ENCODE data around the gene APH1A. TPM values are rescaled to one million over a fixed set of nuclear protein-coding genes. Genes with fewer than 3 reads are reported as not detected.

Gene APH1A
- total and polyA plus RNA-seq, 10 of the 15 experiments (the other 5 are each of a cell fraction or from before 2014, with no cell fraction given), result 6.7 to 130 (median 87.7) TPM

GRCh38 chr1:150299716-150300115 is 30.9 kb upstream of the APH1A start:
- H3K4me1 ChIP-seq (ENCODE audit: control insufficient read depth, insufficient read depth, low read length), result no peaks in the 10 kb centered on the region
- in situ Hi-C loops (cut with MboI) (no loop called here), intact Hi-C loops (cut with micrococcal nuclease; ENCODE audit: unreplicated experiment) (no loop called here)
- H3K9me3 ChIP-seq (replicated peaks; ENCODE audit: control insufficient read depth, insufficient read depth, low read length), result no peaks in the 10 kb centered on the region
- peaks cover 0 to 5% of the 10 kb centered on the region in 2 experiments; a peak in 1 of 4 replicates for H3K36me3 ChIP-seq (ENCODE audit: control insufficient read depth in 2 of 2, insufficient read depth in 2 of 2, low read length in 1 of 2)
- no peak overlapping the region for H3K4me3 ChIP-seq
- SMC1A ChIA-PET (ENCODE audit: uncharacterized antibody, unreplicated experiment), result interaction anchor here (1.5 kb wide), 1 partner anchor 13 kb away, joined by 3 read pairs; no protein-coding TSS in a partner anchor
- H3K79me2 ChIP-seq (ENCODE audit: control insufficient read depth, insufficient read depth, low read length), result peaks cover 5% of the 10 kb centered on the region
- BruUV-seq (replicated peaks), result no TSS peak
- no peak overlapping the region for H2AFZ ChIP-seq (ENCODE audit: control insufficient read depth, low read depth, low read length)
- H4K20me1 ChIP-seq (ENCODE audit: control insufficient read depth, insufficient read depth), result no peaks in the 10 kb centered on the region
- H3K9ac ChIP-seq (ENCODE audit: control insufficient read depth, insufficient read depth, low read length), result no peak overlapping the region
- CTCF ChIA-PET, result no interaction called here
- DNase-seq (ENCODE audit: low read depth, low spot score) (no peak), ATAC-seq (no peak), FAIRE-seq (no peak)
- WGBS (ENCODE audit: insufficient coverage, insufficient replicate concordance, low lambda C conversion rate, missing lambda C conversion rate), result 80% methylated on average over 3 of the region's 3 CpGs
- no peak overlapping the region for H3K4me2 ChIP-seq (ENCODE audit: control insufficient read depth, insufficient read depth)
- H3K27me3 ChIP-seq (replicated peaks in 1 of 2; ENCODE audit: control insufficient read depth in 2 of 2, insufficient read depth in 2 of 2, low read length in 1 of 2), result no peaks in the 10 kb centered on the region
- POLR2A ChIA-PET, result no interaction called here
- TF ChIP-seq CBFB (IDR thresholded peaks at IDR 0.05; ENCODE audit: low read depth) (no peak), NFIC (IDR thresholded peaks at IDR 0.05; ENCODE audit: low read depth, low read length) (no peak), MTA2 (IDR thresholded peaks at IDR 0.05; ENCODE audit: low read depth) (no peak), ATF7 (IDR thresholded peaks at IDR 0.05; ENCODE audit: low read depth) (no peak), TARDBP (IDR thresholded peaks at IDR 0.05; ENCODE audit: borderline replicate concordance) (no peak), POLR2A (IDR thresholded peaks at IDR 0.05; ENCODE audit: low read depth, low read length) (no peak), SREBF1 (IDR thresholded peaks at IDR 0.05; ENCODE audit: low read length) (no peak), SKIL (IDR thresholded peaks at IDR 0.05; ENCODE audit: low read depth, poor library complexity, severe bottlenecking) (no peak), BMI1 (IDR thresholded peaks at IDR 0.05; ENCODE audit: borderline replicate concordance) (no peak)
- TF ChIP-seq, protein P1, sequence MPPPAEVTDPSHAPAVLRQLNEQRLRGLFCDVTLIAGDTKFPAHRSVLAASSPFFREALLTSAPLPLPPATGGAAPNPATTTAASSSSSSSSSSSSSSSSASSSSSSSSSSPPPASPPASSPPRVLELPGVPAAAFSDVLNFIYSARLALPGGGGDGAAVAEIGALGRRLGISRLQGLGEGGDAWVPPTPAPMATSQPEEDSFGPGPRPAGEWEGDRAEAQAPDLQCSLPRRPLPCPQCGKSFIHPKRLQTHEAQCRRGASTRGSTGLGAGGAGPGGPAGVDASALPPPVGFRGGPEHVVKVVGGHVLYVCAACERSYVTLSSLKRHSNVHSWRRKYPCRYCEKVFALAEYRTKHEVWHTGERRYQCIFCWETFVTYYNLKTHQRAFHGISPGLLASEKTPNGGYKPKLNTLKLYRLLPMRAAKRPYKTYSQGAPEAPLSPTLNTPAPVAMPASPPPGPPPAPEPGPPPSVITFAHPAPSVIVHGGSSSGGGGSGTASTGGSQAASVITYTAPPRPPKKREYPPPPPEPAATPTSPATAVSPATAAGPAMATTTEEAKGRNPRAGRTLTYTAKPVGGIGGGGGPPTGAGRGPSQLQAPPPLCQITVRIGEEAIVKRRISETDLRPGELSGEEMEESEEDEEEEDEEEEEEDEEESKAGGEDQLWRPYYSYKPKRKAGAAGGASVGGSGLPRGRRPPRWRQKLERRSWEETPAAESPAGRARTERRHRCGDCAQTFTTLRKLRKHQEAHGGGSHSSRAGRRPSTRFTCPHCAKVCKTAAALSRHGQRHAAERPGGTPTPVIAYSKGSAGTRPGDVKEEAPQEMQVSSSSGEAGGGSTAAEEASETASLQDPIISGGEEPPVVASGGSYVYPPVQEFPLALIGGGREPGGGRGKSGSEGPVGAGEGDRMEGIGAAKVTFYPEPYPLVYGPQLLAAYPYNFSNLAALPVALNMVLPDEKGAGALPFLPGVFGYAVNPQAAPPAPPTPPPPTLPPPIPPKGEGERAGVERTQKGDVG (CRISPR knock-in tag; IDR thresholded peaks at IDR 0.05), result no peak
- TF ChIP-seq, protein P2, sequence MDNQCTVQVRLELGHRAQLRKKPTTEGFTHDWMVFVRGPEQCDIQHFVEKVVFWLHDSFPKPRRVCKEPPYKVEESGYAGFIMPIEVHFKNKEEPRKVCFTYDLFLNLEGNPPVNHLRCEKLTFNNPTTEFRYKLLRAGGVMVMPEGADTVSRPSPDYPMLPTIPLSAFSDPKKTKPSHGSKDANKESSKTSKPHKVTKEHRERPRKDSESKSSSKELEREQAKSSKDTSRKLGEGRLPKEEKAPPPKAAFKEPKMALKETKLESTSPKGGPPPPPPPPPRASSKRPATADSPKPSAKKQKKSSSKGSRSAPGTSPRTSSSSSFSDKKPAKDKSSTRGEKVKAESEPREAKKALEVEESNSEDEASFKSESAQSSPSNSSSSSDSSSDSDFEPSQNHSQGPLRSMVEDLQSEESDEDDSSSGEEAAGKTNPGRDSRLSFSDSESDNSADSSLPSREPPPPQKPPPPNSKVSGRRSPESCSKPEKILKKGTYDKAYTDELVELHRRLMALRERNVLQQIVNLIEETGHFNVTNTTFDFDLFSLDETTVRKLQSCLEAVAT (IDR thresholded peaks at IDR 0.05), result no peak
- TF ChIP-seq, protein P3, sequence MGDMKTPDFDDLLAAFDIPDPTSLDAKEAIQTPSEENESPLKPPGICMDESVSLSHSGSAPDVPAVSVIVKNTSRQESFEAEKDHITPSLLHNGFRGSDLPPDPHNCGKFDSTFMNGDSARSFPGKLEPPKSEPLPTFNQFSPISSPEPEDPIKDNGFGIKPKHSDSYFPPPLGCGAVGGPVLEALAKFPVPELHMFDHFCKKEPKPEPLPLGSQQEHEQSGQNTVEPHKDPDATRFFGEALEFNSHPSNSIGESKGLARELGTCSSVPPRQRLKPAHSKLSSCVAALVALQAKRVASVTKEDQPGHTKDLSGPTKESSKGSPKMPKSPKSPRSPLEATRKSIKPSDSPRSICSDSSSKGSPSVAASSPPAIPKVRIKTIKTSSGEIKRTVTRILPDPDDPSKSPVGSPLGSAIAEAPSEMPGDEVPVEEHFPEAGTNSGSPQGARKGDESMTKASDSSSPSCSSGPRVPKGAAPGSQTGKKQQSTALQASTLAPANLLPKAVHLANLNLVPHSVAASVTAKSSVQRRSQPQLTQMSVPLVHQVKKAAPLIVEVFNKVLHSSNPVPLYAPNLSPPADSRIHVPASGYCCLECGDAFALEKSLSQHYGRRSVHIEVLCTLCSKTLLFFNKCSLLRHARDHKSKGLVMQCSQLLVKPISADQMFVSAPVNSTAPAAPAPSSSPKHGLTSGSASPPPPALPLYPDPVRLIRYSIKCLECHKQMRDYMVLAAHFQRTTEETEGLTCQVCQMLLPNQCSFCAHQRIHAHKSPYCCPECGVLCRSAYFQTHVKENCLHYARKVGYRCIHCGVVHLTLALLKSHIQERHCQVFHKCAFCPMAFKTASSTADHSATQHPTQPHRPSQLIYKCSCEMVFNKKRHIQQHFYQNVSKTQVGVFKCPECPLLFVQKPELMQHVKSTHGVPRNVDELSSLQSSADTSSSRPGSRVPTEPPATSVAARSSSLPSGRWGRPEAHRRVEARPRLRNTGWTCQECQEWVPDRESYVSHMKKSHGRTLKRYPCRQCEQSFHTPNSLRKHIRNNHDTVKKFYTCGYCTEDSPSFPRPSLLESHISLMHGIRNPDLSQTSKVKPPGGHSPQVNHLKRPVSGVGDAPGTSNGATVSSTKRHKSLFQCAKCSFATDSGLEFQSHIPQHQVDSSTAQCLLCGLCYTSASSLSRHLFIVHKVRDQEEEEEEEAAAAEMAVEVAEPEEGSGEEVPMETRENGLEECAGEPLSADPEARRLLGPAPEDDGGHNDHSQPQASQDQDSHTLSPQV (IDR thresholded peaks at IDR 0.05), result no peak
- H3K27ac ChIP-seq (ENCODE audit: control insufficient read depth, insufficient read depth), result no peak overlapping the region
- RAD21 ChIA-PET (ENCODE audit: unreplicated experiment), result no interaction called here
